ENCODE measurements around the gene FRRS1L. TPM values are rescaled to one million over a fixed set of nuclear protein-coding genes. Genes with fewer than 3 reads are reported as not detected.

The FRRS1L gene, protein sequence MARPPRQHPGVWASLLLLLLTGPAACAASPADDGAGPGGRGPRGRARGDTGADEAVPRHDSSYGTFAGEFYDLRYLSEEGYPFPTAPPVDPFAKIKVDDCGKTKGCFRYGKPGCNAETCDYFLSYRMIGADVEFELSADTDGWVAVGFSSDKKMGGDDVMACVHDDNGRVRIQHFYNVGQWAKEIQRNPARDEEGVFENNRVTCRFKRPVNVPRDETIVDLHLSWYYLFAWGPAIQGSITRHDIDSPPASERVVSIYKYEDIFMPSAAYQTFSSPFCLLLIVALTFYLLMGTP
- total RNA-seq: under 0.01 TPM in 2 replicates

DNA sequence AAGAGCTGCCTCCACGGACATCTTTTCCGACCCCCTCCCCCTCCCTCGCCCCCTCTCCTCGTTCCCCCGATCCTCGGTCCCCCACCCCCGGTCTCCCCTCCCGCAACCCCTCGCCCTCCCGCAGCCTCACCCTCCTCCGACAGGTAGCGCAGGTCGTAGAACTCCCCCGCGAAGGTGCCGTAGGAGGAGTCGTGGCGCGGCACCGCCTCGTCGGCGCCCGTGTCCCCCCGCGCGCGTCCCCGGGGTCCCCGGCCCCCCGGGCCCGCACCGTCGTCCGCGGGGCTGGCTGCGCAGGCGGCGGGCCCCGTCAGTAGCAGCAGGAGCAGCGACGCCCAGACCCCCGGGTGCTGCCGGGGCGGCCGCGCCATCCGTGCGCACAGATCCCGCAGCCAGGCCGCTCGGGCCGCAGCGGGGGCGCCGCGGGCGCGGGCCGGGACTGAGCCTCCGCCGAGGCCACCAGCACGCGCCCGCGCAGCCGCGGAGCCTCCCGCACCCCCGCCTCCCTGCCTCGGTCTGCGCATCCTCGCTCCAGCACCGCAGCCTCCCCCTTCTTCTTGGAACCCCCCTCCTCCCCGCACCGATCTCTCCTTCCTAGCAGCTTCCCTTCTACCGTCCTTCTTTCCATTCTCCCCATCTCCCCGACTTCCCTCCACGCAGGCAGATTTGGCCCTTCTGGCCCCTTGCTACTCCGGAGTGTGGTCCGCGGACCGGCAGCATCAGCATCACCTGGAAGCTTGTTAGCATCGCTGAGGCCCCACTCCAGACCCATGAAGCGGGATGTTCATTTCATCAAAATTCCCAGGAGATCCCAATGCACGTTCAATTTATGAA lies at the start of gene FRRS1L:
Gene FRRS1L, minus strand, starts transcription at position 479 of the 831 bp plus-strand sequence. Its CDS starts 111 bp downstream, at position 368.

DNA sequence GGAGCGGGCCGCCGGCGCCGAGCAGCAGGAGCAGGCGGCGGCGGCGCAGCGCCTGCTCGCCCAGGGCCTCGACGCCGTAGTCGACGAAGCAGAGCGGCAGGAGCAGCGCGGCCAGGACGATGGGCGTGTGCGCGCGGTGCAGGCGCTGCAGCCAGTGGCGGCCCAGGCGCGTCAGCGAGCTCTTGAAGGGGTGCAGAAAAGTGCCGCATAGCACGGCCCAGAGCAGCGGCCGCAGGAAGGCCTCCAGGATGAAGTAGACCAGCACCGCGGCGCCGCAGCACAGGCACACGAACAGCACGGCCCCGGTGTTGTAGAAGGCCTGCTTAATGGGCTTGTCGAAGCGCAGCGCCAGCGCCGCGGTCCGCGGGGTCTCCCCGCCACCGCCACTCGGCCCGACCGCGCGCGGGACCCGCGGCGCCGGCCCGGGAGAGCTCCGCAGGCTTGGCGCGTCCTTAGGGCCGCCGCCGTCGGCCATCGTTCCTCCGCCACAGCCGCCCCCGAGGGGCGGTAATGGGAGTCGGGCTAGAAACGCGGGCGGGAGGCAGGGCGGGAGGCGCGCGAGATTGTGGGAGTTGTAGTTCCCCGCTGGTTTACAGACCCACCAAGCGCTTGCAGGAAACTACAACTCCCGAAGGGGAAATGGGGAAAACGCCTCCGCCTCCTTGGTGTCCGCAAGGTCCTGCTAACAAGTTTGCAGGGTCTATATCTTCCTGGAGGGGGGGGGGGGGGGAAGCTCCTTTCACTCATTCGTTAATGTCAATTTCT lies 47.4 kb downstream of the FRRS1L start, which contains the start of gene TMEM245:
Gene TMEM245, minus strand, starts transcription at position 509 of the 765 bp plus-strand sequence. Its CDS starts 34 bp downstream, at position 475.

Small RNA genes within 50 kb of the gene (small RNA-seq; reads per million reads assigned to genes)
- gene RNU6-984P: not detected

Other genes with a start within 250 kb of the FRRS1L start
- gene ELP1, start 233.1 kb downstream of the FRRS1L start, total RNA-seq: 38.6 and 42.0 TPM in 2 replicates
- 10.4 and 13.5 TPM in 2 replicates for gene ABITRAM, start 232.8 kb downstream of the FRRS1L start, total RNA-seq
- 160 and 193 TPM in 2 replicates for gene CTNNAL1, start 153.8 kb downstream of the FRRS1L start, total RNA-seq
- gene TMEM245, start 47.3 kb downstream of the FRRS1L start, total RNA-seq: 92.3 and 92.8 TPM in 2 replicates
- 1.2 and 1.7 TPM in 2 replicates for gene EPB41L4B, start 153.8 kb upstream of the FRRS1L start, total RNA-seq